ENCODE results near the gene PPP1R1C. TPM values are rescaled to one million over a fixed set of nuclear protein-coding genes. Genes with fewer than 3 reads are reported as not detected.

Gene PPP1R1C
- total RNA-seq, 3 donors from 2014 or later (not counting 1 experiment from before 2014, with no cell fraction given): not detected

DNA sequence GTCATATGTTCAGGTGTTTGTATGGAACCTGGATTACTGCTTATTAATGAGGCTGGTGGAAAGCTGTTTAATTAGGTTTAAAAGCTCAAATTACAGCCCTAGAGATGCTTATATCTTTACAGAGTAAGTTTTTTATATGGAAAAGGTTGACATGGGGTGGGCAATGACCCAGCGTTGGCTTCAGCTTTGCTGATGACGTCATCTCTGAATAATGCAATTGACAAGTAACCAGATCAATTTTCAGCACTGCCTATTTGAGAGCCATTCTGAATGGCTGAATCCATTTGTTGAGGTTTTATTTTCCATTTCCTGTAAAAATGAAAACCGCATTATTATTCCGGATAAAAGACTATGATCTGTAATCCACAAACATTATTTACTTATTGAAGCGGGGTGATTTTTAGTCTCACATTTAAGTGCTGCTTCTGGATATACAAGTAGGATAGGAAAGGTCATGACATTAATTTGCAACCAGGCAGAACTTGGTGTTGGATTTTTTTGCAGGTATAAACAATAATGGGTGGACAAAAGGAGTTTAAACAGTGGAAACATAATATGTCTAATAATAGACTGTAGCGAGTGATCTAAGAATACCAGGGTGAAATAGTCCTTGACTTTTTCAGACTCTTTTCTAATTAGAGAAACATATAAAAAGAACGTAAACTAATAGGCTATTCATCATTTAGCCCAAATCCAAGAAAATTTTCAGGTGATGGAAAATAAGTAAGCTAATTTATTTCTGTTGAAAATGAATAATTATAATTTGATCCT lies 2.7 kb downstream of the PPP1R1C start:
- no peaks in the 10 kb centered on the region for H3K27me3 ChIP-seq (ENCODE audit: control insufficient read depth, insufficient read depth, low read length)
- no peaks in the 10 kb centered on the region for H3K9me3 ChIP-seq (ENCODE audit: control insufficient read depth, insufficient read depth, low read length)
- Mint-ChIP-seq H3K4me1 (no peaks in the 10 kb centered on the region), H3K9me3 (no peaks in the 10 kb centered on the region), H3K27ac (no peak overlapping the region), H3K36me3 (no peaks in the 10 kb centered on the region), H3K27me3 (ENCODE audit: low read depth in 2 of 2) (no peaks in the 10 kb centered on the region), H3K4me3 (no peak overlapping the region)
- H3K27ac ChIP-seq (ENCODE audit: low read length): no peak overlapping the region
- H3K4me1 ChIP-seq (ENCODE audit: control insufficient read depth, insufficient read depth, low read length): no peaks in the 10 kb centered on the region
- H3K36me3 ChIP-seq (ENCODE audit: control insufficient read depth, insufficient read depth, low read length): no peaks in the 10 kb centered on the region
- TF ChIP-seq, protein P1, sequence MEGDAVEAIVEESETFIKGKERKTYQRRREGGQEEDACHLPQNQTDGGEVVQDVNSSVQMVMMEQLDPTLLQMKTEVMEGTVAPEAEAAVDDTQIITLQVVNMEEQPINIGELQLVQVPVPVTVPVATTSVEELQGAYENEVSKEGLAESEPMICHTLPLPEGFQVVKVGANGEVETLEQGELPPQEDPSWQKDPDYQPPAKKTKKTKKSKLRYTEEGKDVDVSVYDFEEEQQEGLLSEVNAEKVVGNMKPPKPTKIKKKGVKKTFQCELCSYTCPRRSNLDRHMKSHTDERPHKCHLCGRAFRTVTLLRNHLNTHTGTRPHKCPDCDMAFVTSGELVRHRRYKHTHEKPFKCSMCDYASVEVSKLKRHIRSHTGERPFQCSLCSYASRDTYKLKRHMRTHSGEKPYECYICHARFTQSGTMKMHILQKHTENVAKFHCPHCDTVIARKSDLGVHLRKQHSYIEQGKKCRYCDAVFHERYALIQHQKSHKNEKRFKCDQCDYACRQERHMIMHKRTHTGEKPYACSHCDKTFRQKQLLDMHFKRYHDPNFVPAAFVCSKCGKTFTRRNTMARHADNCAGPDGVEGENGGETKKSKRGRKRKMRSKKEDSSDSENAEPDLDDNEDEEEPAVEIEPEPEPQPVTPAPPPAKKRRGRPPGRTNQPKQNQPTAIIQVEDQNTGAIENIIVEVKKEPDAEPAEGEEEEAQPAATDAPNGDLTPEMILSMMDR (IDR thresholded peaks at IDR 0.05): no peak
- WGBS (ENCODE audit: insufficient coverage): 87% methylated on average over 3 of the region's 7 CpGs
- intact Hi-C loops (cut with micrococcal nuclease): no loop called here
- DNase-seq: no peak
- H3K4me3 ChIP-seq (ENCODE audit: low read length): no peak overlapping the region
- no peak for ATAC-seq

- no peaks in the 10 kb centered on the region for H3K27me3 Mint-ChIP-seq (ENCODE audit: low read depth in 2 of 2)
- no peaks in the 10 kb centered on the region for H3K4me1 Mint-ChIP-seq
- no peak for ATAC-seq
- no peak overlapping the region for H3K4me3 Mint-ChIP-seq
- WGBS (ENCODE audit: insufficient coverage): 100% methylated on average over 1 of the region's 1 CpG
- Histone ChIP-seq H3K4me1 (ENCODE audit: control insufficient read depth, insufficient read depth, low read length) (no peaks in the 10 kb centered on the region), H3K4me3 (ENCODE audit: low read length) (no peak overlapping the region), H3K27me3 (ENCODE audit: control insufficient read depth, insufficient read depth, low read length) (no peaks in the 10 kb centered on the region), H3K36me3 (ENCODE audit: control insufficient read depth, insufficient read depth, low read length) (no peaks in the 10 kb centered on the region), H3K27ac (ENCODE audit: low read length) (no peak overlapping the region), H3K9me3 (ENCODE audit: control insufficient read depth, insufficient read depth, low read length) (no peaks in the 10 kb centered on the region)
- intact Hi-C loops (cut with micrococcal nuclease): no loop called here
- H3K36me3 Mint-ChIP-seq: no peaks in the 10 kb centered on the region
- DNase-seq: no peak
- no peaks in the 10 kb centered on the region for H3K9me3 Mint-ChIP-seq
- H3K27ac Mint-ChIP-seq: no peak overlapping the region
- TF ChIP-seq, protein P1 (IDR thresholded peaks at IDR 0.05): no peak
Observed at GRCh38 chr2:181989099-181989498, 3.4 kb downstream of the PPP1R1C start.

DNA sequence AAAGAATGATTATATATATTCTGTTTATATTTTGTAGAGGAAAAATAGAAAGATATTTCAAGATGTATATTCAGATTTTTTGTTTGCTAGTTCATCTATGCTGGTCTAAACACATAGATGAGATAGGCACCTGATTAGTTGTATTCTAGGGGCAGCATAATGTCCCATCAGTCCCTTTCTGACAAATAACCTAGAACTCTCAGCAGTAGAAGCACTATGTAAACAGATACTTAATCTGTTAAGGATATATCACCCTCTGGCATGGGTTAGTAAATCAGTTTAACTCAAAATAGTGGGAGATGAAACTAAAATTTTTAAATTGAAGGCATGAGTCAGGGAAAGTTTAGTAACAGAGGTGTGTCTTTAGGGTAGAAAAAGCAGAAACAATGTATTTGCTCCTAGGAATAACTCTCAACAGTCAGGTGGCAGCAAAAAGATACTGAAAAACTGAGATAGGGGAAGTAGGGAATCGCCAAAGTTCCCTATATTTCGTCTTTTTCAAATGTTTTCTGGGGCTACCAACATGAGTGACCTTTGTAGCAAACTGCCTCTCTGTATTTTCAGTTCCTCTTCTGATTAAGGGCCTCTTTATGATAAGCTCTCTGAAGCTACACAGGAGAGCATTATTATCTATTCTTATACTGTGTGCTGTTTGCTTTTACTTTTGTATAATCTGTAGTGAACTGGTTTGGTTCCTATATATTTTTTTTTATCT lies 5.7 kb downstream of the PPP1R1C start:
- intact Hi-C loops (cut with micrococcal nuclease): no loop called here

More for the DNA sequence above, 5.7 kb downstream of the PPP1R1C start:
- Mint-ChIP-seq H3K27ac (no peak overlapping the region), H3K36me3 (no peaks in the 10 kb centered on the region), H3K27me3 (ENCODE audit: low read depth in 2 of 2) (no peaks in the 10 kb centered on the region), H3K9me3 (no peaks in the 10 kb centered on the region), H3K4me1 (no peaks in the 10 kb centered on the region), H3K4me3 (no peak overlapping the region)
- TF ChIP-seq, protein P1 (IDR thresholded peaks at IDR 0.05): no peak
- no peaks in the 10 kb centered on the region for H3K9me3 ChIP-seq (ENCODE audit: control insufficient read depth, insufficient read depth, low read length)
- no peak overlapping the region for H3K27ac ChIP-seq (ENCODE audit: low read length)
- peak in 1 of 2 donors; percentile 1 for DNase-seq
- H3K4me3 ChIP-seq (ENCODE audit: low read length): no peak overlapping the region
- no peaks in the 10 kb centered on the region for H3K27me3 ChIP-seq (ENCODE audit: control insufficient read depth, insufficient read depth, low read length)
- ATAC-seq: no peak
- no peaks in the 10 kb centered on the region for H3K36me3 ChIP-seq (ENCODE audit: control insufficient read depth, insufficient read depth, low read length)
- 22% methylated on average over 2 of the region's 2 CpGs for WGBS (ENCODE audit: insufficient coverage)
- H3K4me1 ChIP-seq (ENCODE audit: control insufficient read depth, insufficient read depth, low read length): no peaks in the 10 kb centered on the region

Measured in natural killer cell (primary cell).